ENCODE measurements around the gene FOXC1. TPM values are rescaled to one million over a fixed set of nuclear protein-coding genes. Genes with fewer than 3 reads are reported as not detected.

Gene FOXC1
- total RNA-seq, 1 donor from 2014 or later = 2.9 TPM

GRCh38 chr6:1593958-1594314, 15.8 kb upstream of the FOXC1 start:
- TF ChIP-seq EZH2 (IDR thresholded peaks at IDR 0.05; ENCODE audit: insufficient read depth, low read length) (no peak), CTCF (IDR thresholded peaks at IDR 0.05; ENCODE audit: insufficient read depth, low read depth, low read length) (no peak)
- Mint-ChIP-seq H3K4me3 (ENCODE audit: unreplicated experiment) (no peak overlapping the region), H3K9me3 (ENCODE audit: unreplicated experiment) (no peaks in the 10 kb centered on the region), H3K27ac (ENCODE audit: unreplicated experiment) (no peak overlapping the region), H3K27me3 (ENCODE audit: low read depth, unreplicated experiment) (peaks cover 42% of the 10 kb centered on the region), H3K36me3 (ENCODE audit: low read depth, unreplicated experiment) (no peaks in the 10 kb centered on the region), H3K4me1 (ENCODE audit: low read depth, unreplicated experiment) (peaks cover 4% of the 10 kb centered on the region)
- Histone ChIP-seq H3K9ac (ENCODE audit: low read length) (no peak overlapping the region), H3K27me3 (ENCODE audit: insufficient read depth, low read length) (peaks cover 16% of the 10 kb centered on the region), H3K9me3 (ENCODE audit: insufficient read depth, low read depth, low read length) (no peaks in the 10 kb centered on the region), H3K4me1 (ENCODE audit: insufficient read depth, low read length) (no peaks in the 10 kb centered on the region), H2AFZ (ENCODE audit: low read depth, low read length) (no peak overlapping the region), H3K4me3 (ENCODE audit: insufficient read depth, low read depth, low read length) (no peak overlapping the region), H4K20me1 (ENCODE audit: insufficient read depth, low read length) (no peaks in the 10 kb centered on the region), H3K27ac (ENCODE audit: low read depth, low read length) (no peak overlapping the region), H3K36me3 (ENCODE audit: insufficient read depth, low read length) (no peaks in the 10 kb centered on the region), H3K79me2 (ENCODE audit: insufficient read depth, low read length) (no peaks in the 10 kb centered on the region), H3K4me2 (ENCODE audit: low read length) (no peak overlapping the region)
- FAIRE-seq (no peak), DNase-seq (ENCODE audit: low read depth) (no peak)

GRCh38 chr6:1594445-1595200, 15.1 kb upstream of the FOXC1 start:
- Histone ChIP-seq H3K4me3 (ENCODE audit: insufficient read depth, low read depth, low read length) (no peak overlapping the region), H3K9me3 (ENCODE audit: insufficient read depth, low read depth, low read length) (no peaks in the 10 kb centered on the region), H3K27ac (ENCODE audit: low read depth, low read length) (no peak overlapping the region), H3K4me2 (ENCODE audit: low read length) (no peak overlapping the region), H2AFZ (ENCODE audit: low read depth, low read length) (no peak overlapping the region), H3K79me2 (ENCODE audit: insufficient read depth, low read length) (no peaks in the 10 kb centered on the region), H3K4me1 (ENCODE audit: insufficient read depth, low read length) (no peaks in the 10 kb centered on the region), H3K27me3 (ENCODE audit: insufficient read depth, low read length) (peaks cover 20% of the 10 kb centered on the region), H3K9ac (ENCODE audit: low read length) (no peak overlapping the region), H4K20me1 (ENCODE audit: insufficient read depth, low read length) (no peaks in the 10 kb centered on the region), H3K36me3 (ENCODE audit: insufficient read depth, low read length) (no peaks in the 10 kb centered on the region)
- Mint-ChIP-seq H3K4me1 (ENCODE audit: low read depth, unreplicated experiment) (peaks cover 4% of the 10 kb centered on the region), H3K9me3 (ENCODE audit: unreplicated experiment) (no peaks in the 10 kb centered on the region), H3K36me3 (ENCODE audit: low read depth, unreplicated experiment) (no peaks in the 10 kb centered on the region), H3K27me3 (ENCODE audit: low read depth, unreplicated experiment) (peaks cover 40% of the 10 kb centered on the region), H3K4me3 (ENCODE audit: unreplicated experiment) (no peak overlapping the region), H3K27ac (ENCODE audit: unreplicated experiment) (no peak overlapping the region)
- no peak for TF ChIP-seq CTCF (IDR thresholded peaks at IDR 0.05; ENCODE audit: insufficient read depth, low read depth, low read length)
- no peak for TF ChIP-seq EZH2 (IDR thresholded peaks at IDR 0.05; ENCODE audit: insufficient read depth, low read length)
- DNase-seq (ENCODE audit: low read depth) (no peak), FAIRE-seq (no peak)
